Measurements from ENCODE around the gene ST3GAL4. TPM values are rescaled to one million over a fixed set of nuclear protein-coding genes. Genes with fewer than 3 reads are reported as not detected.

ST3GAL4 gene
- total RNA-seq, 2 donors from 2014 or later: 29.2 to 192 TPM

DNA sequence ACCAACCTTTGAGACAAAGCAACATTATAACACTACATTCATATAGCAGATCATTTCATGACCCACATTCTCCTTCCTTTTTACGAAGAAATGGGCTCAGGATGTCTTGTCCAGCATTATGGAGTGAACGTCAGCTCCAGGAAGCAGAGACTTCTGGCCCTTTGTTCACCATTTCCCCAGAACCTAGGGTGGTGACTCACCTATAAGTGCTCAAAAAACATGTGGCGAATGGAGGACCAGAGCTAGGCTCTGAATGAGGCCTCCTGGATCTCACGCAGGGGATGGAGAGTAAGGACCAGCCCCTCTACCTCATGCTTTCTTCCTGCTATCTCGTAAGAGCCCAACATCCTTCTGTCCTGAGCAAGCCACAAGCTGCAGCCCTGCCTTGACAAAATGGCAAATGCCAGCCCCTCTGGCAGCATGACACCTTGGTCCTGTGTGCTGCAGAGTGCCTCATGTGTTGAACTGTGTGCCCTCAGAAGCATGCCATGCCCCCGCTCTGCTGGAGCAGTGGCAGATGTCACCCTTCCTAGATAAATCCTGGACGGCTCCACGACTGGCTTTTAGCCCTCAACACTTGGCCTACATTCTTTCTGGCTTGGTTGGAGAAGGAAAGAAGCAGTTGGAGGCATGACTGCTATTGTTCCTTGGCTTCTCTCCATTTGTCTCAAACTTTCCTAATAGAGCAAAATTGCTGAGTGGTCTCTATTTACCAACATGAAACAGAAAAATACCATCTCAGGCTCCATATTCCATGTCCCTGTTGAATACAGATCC is 6.5 kb upstream of the ST3GAL4 start:
- DNase-seq (ENCODE audit: low spot score): no peak
- 56% methylated on average over 8 of the region's 8 CpGs for WGBS
- Histone ChIP-seq H3K27me3 (replicated peaks; ENCODE audit: insufficient read depth) (no peaks in the 10 kb centered on the region), H3K4me3 (no peak overlapping the region), H3K36me3 (no peaks in the 10 kb centered on the region), H3K27ac (no peak overlapping the region), H3K9me3 (no peaks in the 10 kb centered on the region), H3K4me1 (replicated peaks) (no peaks in the 10 kb centered on the region)
- intact Hi-C loops (cut with DNase I): no loop called here
- TF ChIP-seq POLR2A (IDR thresholded peaks at IDR 0.05) (no peak), POLR2AphosphoS5 (IDR thresholded peaks at IDR 0.05) (no peak)
- TF ChIP-seq, protein P1, sequence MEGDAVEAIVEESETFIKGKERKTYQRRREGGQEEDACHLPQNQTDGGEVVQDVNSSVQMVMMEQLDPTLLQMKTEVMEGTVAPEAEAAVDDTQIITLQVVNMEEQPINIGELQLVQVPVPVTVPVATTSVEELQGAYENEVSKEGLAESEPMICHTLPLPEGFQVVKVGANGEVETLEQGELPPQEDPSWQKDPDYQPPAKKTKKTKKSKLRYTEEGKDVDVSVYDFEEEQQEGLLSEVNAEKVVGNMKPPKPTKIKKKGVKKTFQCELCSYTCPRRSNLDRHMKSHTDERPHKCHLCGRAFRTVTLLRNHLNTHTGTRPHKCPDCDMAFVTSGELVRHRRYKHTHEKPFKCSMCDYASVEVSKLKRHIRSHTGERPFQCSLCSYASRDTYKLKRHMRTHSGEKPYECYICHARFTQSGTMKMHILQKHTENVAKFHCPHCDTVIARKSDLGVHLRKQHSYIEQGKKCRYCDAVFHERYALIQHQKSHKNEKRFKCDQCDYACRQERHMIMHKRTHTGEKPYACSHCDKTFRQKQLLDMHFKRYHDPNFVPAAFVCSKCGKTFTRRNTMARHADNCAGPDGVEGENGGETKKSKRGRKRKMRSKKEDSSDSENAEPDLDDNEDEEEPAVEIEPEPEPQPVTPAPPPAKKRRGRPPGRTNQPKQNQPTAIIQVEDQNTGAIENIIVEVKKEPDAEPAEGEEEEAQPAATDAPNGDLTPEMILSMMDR (IDR thresholded peaks at IDR 0.05): no peak

DNA sequence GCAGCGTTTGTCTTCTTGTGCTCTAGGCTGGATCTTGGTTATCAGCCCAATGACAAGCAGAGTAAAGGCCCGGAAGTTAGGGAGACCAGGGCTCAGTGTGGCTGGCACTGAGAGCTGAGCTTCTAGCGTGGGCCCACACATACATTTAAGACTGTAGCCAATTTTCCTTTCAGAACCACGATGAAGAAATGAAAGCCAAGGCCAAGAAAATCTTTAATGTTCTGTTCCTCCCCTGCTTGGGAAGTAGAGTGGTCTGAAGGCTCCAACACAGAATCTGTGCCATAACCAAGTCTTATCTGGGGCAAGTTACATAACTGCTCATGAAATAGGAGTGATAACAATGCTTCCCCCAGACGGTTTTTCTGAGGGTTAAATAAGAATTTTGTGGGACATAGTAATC is 4.7 kb upstream of the ST3GAL4 start:
- Histone ChIP-seq H3K4me1 (replicated peaks) (no peaks in the 10 kb centered on the region), H3K27me3 (replicated peaks; ENCODE audit: insufficient read depth) (no peaks in the 10 kb centered on the region), H3K36me3 (no peaks in the 10 kb centered on the region), H3K27ac (no peak overlapping the region), H3K9me3 (no peaks in the 10 kb centered on the region), H3K4me3 (no peak overlapping the region)
- 75% methylated on average over 5 of the region's 5 CpGs for WGBS
- no peak for DNase-seq (ENCODE audit: low spot score)
- intact Hi-C loops (cut with DNase I): no loop called here
- no peak for TF ChIP-seq POLR2AphosphoS5 (IDR thresholded peaks at IDR 0.05)
- TF ChIP-seq, protein P1 (IDR thresholded peaks at IDR 0.05): no peak

DNA sequence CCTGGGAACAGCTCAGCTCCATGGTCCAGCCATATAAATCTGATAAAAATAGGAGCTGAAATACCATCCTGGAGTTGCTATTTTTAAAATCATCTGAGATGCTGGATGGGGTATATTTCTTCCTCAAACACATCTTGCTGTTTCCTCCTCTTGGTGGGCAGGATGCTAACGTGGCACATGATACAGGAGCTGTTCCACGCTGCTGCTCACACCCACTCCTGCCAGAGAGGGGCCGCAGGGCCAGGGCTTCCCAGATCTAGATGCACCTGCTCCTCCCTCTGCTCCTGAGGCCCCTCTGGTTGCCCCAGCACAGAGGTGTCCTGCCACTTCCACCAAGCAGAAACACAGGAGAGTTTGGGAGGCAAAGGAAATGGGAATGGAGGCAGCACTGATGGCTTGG is 3.3 kb upstream of the ST3GAL4 start:
- DNase-seq (ENCODE audit: low spot score): no peak

GRCh38 chr11:126352934-126353801 is 2.3 kb upstream of the ST3GAL4 start:
- Histone ChIP-seq H3K36me3 (no peaks in the 10 kb centered on the region), H3K27ac (no peak overlapping the region), H3K4me1 (replicated peaks) (no peaks in the 10 kb centered on the region), H3K9me3 (no peaks in the 10 kb centered on the region), H3K4me3 (no peak overlapping the region), H3K27me3 (replicated peaks; ENCODE audit: insufficient read depth) (no peaks in the 10 kb centered on the region)
- intact Hi-C loops (cut with DNase I): no loop called here
- no peak for DNase-seq (ENCODE audit: low spot score)
- 85% methylated on average over 4 of the region's 4 CpGs for WGBS
- TF ChIP-seq POLR2AphosphoS5 (IDR thresholded peaks at IDR 0.05) (no peak), POLR2A (IDR thresholded peaks at IDR 0.05) (no peak)
- TF ChIP-seq, protein P1 (IDR thresholded peaks at IDR 0.05): no peak

More for the DNA sequence above, 3.3 kb upstream of the ST3GAL4 start:
- H3K36me3 ChIP-seq: no peaks in the 10 kb centered on the region
- no peaks in the 10 kb centered on the region for H3K9me3 ChIP-seq
- WGBS: 71% methylated on average over 3 of the region's 3 CpGs
- H3K4me1 ChIP-seq (replicated peaks): no peaks in the 10 kb centered on the region
- intact Hi-C loops (cut with DNase I): no loop called here
- H3K4me3 ChIP-seq: no peak overlapping the region
- H3K27ac ChIP-seq: no peak overlapping the region
- TF ChIP-seq POLR2A (IDR thresholded peaks at IDR 0.05): no peak
- TF ChIP-seq, protein P1 (IDR thresholded peaks at IDR 0.05): no peak
- TF ChIP-seq POLR2AphosphoS5 (IDR thresholded peaks at IDR 0.05): no peak
- no peaks in the 10 kb centered on the region for H3K27me3 ChIP-seq (replicated peaks; ENCODE audit: insufficient read depth)
